GM06990 (cell line): ENCODE results near the gene HDC.

Experiments
- DNase-seq: peaks from one replicate; pipeline ENCODE4 v3.0.0-alpha.2; 2011; ENCODE audit not compliant: insufficient read length; ENCODE audit errors: extremely low read depth
- H3K27me3 ChIP-seq: replicated peaks from 2 replicates; pipeline ENCODE4 v1.6.0; 2011; ENCODE audit warnings: low read length; ENCODE audit not compliant: control insufficient read depth, insufficient read depth
- H3K36me3 ChIP-seq: 2 replicates; pipeline ENCODE4 v1.5.1; 2011; ENCODE audit warnings: low read length; ENCODE audit not compliant: control insufficient read depth, insufficient read depth
- H3K4me3 ChIP-seq: replicated peaks from 2 replicates; pipeline ENCODE4 v1.5.1; 2011; ENCODE audit warnings: low read depth, mild to moderate bottlenecking, control low read depth, low read length
- TF ChIP-seq, protein P1 (sequence below): IDR thresholded peaks from 2 replicates; pipeline ENCODE4 v1.5.1; 2011; ENCODE audit warnings: low read length, control low read depth, mild to moderate bottlenecking, inconsistent platforms; ENCODE audit not compliant: insufficient read depth, poor library complexity, severe bottlenecking

The HDC gene

GRCh38 chr15:50225938-50226337, 39.6 kb downstream of the HDC start:
- TF ChIP-seq, protein P1, sequence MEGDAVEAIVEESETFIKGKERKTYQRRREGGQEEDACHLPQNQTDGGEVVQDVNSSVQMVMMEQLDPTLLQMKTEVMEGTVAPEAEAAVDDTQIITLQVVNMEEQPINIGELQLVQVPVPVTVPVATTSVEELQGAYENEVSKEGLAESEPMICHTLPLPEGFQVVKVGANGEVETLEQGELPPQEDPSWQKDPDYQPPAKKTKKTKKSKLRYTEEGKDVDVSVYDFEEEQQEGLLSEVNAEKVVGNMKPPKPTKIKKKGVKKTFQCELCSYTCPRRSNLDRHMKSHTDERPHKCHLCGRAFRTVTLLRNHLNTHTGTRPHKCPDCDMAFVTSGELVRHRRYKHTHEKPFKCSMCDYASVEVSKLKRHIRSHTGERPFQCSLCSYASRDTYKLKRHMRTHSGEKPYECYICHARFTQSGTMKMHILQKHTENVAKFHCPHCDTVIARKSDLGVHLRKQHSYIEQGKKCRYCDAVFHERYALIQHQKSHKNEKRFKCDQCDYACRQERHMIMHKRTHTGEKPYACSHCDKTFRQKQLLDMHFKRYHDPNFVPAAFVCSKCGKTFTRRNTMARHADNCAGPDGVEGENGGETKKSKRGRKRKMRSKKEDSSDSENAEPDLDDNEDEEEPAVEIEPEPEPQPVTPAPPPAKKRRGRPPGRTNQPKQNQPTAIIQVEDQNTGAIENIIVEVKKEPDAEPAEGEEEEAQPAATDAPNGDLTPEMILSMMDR = no peak
- H3K36me3 ChIP-seq = no peaks in the 10 kb centered on the region
- no peak overlapping the region for H3K4me3 ChIP-seq
- DNase-seq = no peak
- H3K27me3 ChIP-seq = no peaks in the 10 kb centered on the region

GRCh38 chr15:50225057-50225456, 40.5 kb downstream of the HDC start:
- TF ChIP-seq, protein P1 = no peak

DNA sequence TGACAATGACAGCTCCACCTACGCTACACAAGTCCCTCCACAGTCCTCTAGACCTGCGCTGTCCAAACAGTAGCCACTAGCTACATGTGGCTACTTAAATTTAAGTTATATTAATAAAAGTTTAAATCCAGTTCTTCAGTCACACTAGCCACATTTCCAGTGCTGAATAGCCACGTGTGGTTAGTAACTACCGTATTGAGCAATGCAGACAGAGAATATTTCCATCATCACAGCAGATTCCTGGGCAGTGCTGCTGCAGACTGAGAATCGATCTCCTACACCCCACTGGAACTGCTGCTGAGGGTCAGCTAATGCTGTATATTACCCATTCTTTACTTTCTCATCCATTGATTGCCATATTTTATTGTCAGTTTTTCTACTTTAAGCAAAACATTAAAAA, 40.9 kb downstream of the HDC start:
- no peaks in the 10 kb centered on the region for H3K36me3 ChIP-seq
- no peak overlapping the region for H3K4me3 ChIP-seq
- no peak for DNase-seq
- TF ChIP-seq, protein P1 = no peak
- H3K27me3 ChIP-seq = no peaks in the 10 kb centered on the region

More at GRCh38 chr15:50225057-50225456, 40.5 kb downstream of the HDC start:
- no peak for DNase-seq
- H3K27me3 ChIP-seq = no peaks in the 10 kb centered on the region
- H3K4me3 ChIP-seq = no peak overlapping the region
- H3K36me3 ChIP-seq = no peaks in the 10 kb centered on the region

DNA sequence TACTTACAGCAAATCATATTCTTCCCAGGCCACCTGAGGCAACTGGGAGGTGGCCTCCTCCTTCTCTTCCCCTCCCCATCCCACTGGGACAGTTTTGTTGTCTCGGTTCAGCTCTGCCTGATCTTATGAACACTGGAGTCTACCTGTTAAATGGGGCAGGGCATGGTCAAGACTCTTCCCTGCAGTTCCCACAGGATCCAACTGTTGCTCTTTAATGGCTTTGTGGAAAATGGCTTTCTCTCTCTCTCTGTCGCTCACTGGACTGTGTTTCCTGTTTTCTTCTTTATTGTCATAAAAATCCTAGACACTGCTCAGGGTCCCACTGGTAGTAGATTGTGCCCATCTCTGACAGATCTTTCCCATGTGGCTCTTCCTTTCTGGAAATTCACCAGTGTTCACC, 43.3 kb downstream of the HDC start:
- Histone ChIP-seq H3K27me3 (no peaks in the 10 kb centered on the region), H3K4me3 (no peak overlapping the region), H3K36me3 (no peaks in the 10 kb centered on the region)
- no peak for DNase-seq
- TF ChIP-seq, protein P1 = no peak

- no peak overlapping the region for H3K4me3 ChIP-seq
- no peaks in the 10 kb centered on the region for H3K27me3 ChIP-seq
- H3K36me3 ChIP-seq = no peaks in the 10 kb centered on the region
- TF ChIP-seq, protein P1 = no peak
- no peak for DNase-seq
These were observed 45.7 kb downstream of the HDC start for GRCh38 chr15:50219820-50220219.

- no peak for DNase-seq
- TF ChIP-seq, protein P1 = no peak
- no peak overlapping the region for H3K4me3 ChIP-seq
- no peaks in the 10 kb centered on the region for H3K27me3 ChIP-seq
- no peaks in the 10 kb centered on the region for H3K36me3 ChIP-seq
These were observed 46.8 kb downstream of the HDC start for GRCh38 chr15:50218691-50219090.
